NCI-H2029 treated with DMSO at 0.1 percent for 48 hours (cell line): Measurements from ENCODE around the gene NDUFA8.
A peak's percentile ranks its signal among the peaks of the same experiment; 100 is the strongest.

Experiments used
- DNase-seq: peaks from one replicate; lab custom pipeline; 2025; lab: John Stamatoyannopoulos, UW

Gene NDUFA8

GRCh38 chr9:122135529-122135859 is 24.1 kb downstream of the NDUFA8 start:
- no peak for DNase-seq

- DNase-seq = no peak
Observed at GRCh38 chr9:122134822-122135528, 24.6 kb downstream of the NDUFA8 start.

- no peak for DNase-seq
Observed at GRCh38 chr9:122133984-122134535, 25.5 kb downstream of the NDUFA8 start.

- peak; percentile 24 for DNase-seq
Observed at GRCh38 chr9:122133263-122133983, 26.2 kb downstream of the NDUFA8 start.

GRCh38 chr9:122132539-122132938 is 27.0 kb downstream of the NDUFA8 start:
- no peak for DNase-seq

- no peak for DNase-seq
Observed at GRCh38 chr9:122131401-122132001, 28.1 kb downstream of the NDUFA8 start.

GRCh38 chr9:122130837-122131236 is 28.7 kb downstream of the NDUFA8 start:
- no peak for DNase-seq

GRCh38 chr9:122129969-122130368 is 29.6 kb downstream of the NDUFA8 start:
- DNase-seq = no peak

- no peak for DNase-seq
Observed at GRCh38 chr9:122128969-122129343, 30.6 kb downstream of the NDUFA8 start.

- no peak for DNase-seq
Observed at GRCh38 chr9:122128007-122128968, 31.3 kb downstream of the NDUFA8 start.

GRCh38 chr9:122127396-122127798 is 32.2 kb downstream of the NDUFA8 start:
- DNase-seq = no peak

- no peak for DNase-seq
Observed at GRCh38 chr9:122126331-122127261, 33.0 kb downstream of the NDUFA8 start.

- DNase-seq = no peak
Observed at GRCh38 chr9:122125509-122126330, 33.9 kb downstream of the NDUFA8 start.

GRCh38 chr9:122125158-122125508 is 34.4 kb downstream of the NDUFA8 start:
- DNase-seq = peak; percentile 35

GRCh38 chr9:122124528-122124927 is 35.1 kb downstream of the NDUFA8 start:
- DNase-seq = no peak

- DNase-seq = no peak
Observed at GRCh38 chr9:122124048-122124447, 35.5 kb downstream of the NDUFA8 start.

GRCh38 chr9:122122903-122123632 is 36.5 kb downstream of the NDUFA8 start:
- DNase-seq = peak; percentile 10

- no peak for DNase-seq
Observed at GRCh38 chr9:122122468-122122867, 37.1 kb downstream of the NDUFA8 start.

GRCh38 chr9:122121931-122122330 is 37.6 kb downstream of the NDUFA8 start:
- DNase-seq = no peak
